ENCODE measurements around the gene ANKRD44.

Gene ANKRD44

DNA sequence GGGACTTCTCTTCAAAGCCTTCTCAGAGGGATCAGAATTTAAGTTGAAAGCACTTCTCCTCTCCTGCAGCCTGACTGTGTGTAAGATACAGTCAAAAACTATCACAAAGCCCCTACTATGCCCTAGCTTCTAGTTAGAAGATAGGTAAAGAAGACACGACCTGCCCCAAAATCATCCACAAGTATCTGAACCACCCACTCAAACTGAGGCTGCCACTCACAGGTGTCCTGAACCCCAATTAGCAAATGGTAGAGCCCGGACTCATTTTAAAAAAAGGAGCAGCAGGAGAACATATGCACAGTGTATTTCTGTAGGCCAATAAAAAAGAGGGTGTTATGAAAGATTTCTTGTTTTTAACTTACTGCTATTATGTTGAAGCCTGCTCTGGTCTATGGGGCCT is 74.4 kb downstream of the ANKRD44 start:
- no peak for DNase-seq

- DNase-seq, result no peak
Measured at GRCh38 chr2:197235711-197236110, 74.9 kb downstream of the ANKRD44 start.

- DNase-seq, result no peak
Measured at GRCh38 chr2:197234671-197235191, 75.8 kb downstream of the ANKRD44 start.

GRCh38 chr2:197233473-197233872 is 77.1 kb downstream of the ANKRD44 start:
- no peak for DNase-seq

DNA sequence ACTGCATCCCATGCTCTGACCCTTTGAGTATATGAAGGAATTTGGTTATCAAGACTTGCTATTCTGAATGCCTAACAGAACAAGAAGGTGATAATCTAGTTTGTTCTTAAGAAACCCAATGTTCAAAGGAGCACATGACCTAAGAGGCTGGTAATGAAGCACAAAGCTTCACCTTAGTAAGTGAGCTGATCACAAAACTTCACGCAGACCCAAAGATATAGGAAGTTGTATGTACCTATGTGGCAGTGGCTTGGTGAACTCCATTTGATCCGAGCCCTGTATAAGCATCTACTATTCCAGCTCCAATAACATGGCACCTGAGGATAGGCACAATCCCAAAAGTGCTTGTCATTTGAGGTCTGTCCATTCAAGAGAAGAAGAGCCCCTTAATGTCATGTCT is 78.6 kb downstream of the ANKRD44 start:
- no peak for DNase-seq

DNA sequence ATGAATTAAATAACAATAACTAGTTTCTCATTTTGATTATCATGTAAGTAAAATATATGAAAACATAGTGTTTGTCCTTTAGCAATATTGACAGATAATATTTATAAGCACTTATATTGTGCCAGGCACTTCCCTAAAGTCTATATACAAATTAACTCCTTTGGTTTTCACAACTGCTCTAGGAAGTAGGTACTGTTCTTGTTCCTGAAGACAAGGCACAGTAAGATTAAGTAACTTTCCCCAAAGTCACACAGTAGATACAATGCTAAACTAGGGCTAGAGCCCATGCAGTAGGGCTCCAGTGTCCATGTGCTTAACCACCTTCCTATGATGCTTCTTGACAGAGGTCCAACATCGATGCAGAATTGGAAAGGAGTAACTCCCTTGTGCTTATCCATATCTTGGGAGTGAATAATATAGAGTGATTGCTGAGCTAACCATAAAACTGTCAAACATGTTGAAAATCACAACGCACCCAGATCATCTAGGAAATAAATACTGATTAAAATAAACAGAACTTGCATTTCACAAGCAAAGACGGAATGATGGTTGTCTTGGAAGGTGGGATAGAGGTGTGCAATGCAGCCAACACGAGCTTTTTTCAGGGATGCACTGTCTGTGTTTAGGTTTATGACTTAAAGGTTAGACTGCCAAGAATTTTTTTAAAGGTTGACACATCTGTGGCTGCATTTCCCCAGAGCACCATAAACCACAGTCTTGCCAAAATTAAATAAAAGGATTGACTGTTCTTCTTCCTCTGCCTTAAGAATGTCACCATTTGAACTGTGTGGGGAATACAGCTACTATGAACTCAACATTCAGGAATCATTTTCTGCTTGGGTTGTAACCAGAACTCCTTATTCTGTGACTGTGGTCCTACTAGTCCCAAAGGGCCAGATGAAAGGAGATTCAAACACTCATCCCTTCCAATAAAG is 80.8 kb downstream of the ANKRD44 start:
- no peak for DNase-seq

- no peak for DNase-seq
Measured at GRCh38 chr2:197223451-197223850, 87.1 kb downstream of the ANKRD44 start.

- DNase-seq, result no peak
Measured at GRCh38 chr2:197219636-197220035, 90.9 kb downstream of the ANKRD44 start.

DNA sequence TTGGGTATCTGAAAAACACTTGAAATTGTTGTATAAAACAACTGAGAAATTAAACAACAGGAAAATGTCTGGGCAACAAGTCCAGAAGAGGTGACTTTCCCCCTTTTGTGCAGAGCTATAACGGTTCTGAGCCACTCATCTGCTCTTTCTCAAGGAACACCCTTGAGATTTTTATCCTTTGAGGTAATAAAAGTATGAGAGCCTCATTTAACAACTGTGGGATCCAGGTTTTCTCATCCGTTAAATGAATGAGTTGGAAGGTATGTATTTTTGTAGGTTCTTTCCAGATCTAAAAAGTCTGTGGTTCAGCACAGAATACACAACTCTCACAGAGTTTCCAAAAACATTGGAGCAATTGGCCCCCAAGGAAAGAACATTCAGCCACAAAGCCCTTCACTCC is 93.0 kb downstream of the ANKRD44 start:
- no peak for DNase-seq

DNA sequence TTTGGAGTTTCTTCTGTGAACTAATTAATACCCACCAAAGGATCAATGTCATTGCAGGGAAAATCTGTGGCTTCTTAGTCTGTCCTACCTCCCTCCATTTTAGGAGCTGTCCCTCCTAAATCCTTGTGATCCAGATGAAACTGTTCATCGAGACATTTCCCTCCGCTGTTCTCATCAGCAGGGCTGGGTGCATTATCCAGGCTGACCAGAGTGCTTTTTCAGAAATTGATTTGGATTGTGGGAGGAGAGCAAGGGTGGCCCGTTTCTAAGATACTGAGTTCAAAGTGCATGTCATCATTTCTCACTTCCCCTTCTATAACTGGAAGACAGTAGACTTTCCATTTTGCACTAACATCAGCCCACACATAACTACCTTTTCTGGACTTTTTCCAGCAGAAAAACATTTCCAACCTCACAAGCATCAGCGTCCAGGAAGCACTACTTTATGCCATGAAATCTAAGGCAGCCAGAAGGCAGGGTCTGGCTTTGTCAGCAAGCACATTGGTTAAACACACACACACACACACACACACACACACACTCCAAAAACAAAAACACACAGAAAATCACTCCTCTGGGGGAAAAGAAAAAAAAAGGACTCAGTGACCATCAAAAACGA is 94.1 kb downstream of the ANKRD44 start:
- DNase-seq, result peak; percentile 53

GRCh38 chr2:197215748-197216360 is 94.7 kb downstream of the ANKRD44 start:
- peak; percentile 55 for DNase-seq

- peak; percentile 48 for DNase-seq
Measured at GRCh38 chr2:197212344-197213262, 98.0 kb downstream of the ANKRD44 start.

GRCh38 chr2:197211881-197212342 is 98.7 kb downstream of the ANKRD44 start:
- peak; percentile 54 for DNase-seq

- DNase-seq, result no peak
Measured at GRCh38 chr2:197210430-197210829, 100.2 kb downstream of the ANKRD44 start.

DNA sequence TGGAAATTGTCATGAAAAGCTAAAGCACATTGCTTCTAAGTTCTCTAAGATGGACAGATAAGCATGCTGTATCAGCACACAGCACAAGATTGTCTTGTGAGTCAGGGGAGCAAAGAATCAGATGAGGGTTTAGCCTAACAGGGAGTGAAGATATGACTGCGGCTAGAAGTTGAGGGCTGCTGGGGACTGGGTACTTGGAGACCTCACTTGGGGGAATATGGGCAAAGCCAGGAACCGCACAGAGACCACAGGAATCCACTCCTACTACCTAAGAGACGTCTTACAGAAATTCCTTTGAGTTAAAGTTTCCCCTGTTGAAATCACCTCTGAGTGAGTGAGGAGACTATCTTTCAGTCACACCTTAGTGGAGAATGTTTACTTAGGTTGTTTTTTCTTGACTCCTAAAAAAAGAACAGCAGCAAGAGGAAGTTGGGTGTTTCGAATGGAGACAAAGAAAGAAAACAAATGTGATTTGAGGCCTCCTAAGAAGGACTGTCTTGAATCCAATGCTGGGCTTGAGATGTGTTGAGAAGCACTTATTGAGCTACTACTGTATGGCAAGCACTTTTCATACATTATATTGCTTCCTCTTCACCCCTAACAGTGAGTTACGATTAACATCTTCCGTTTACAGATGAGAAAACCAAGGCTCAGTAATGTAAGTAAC is 100.7 kb downstream of the ANKRD44 start:
- DNase-seq, result peak; percentile 81

GRCh38 chr2:197209246-197209645 is 101.3 kb downstream of the ANKRD44 start:
- DNase-seq, result no peak

- no peak for DNase-seq
Measured at GRCh38 chr2:197208841-197209240, 101.7 kb downstream of the ANKRD44 start.

DNA sequence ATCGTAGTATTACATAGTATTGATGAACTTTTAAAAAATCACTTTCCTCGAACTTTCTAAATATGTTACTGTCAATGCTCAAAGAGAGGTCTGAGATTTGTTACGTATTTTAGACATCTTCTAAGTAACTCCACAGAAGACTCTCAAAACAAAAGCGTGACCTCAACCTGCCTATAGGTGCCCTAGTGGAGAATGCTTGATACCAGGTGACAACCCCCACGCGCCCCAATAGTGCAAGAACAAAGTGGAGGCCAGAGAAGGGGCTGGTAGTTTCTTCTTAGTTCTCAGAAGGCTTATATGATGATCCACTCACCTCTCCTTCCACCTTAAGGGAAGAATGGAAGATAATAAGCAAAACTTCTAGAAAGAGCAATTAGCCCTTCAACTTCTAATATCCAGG is 102.6 kb downstream of the ANKRD44 start:
- DNase-seq, result no peak

DNA sequence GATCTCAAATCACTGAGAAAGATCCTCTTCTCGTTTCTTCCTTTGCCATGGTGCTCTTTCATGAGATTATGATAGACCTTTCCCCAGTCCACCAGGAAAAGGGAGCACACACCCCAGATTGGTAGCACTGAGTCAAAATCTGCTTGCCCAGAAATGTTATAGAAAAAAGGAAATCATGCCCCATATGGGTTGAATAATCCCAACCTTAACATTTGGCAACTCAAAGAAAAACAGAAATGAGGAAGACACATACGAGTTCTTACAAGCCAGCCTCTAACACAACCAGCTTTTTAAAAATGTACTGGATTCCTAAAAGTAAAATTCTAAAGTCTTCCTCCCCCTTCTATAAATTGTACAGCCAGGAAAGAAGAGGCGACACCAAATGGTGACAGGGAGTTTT is 103.0 kb downstream of the ANKRD44 start:
- DNase-seq, result no peak

DNA sequence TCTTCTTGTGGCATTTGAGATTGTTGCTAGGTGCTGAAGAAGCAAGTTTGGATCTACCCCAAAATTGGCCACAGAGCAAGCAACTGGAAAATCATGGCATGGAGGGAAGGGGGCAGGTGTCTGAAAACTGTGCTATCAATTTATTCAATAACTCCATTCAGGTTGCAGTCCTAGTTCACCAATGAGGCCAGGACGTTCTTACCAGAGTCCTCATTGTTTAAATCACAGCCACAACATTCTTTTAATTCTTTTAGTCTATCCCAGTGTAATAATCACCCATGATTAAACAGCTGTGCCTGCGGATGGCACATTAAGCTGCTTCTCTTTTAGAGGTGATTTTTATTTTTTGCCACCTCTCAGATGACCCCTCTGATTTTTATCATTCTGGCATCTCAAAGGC is 103.5 kb downstream of the ANKRD44 start:
- DNase-seq, result no peak

DNA sequence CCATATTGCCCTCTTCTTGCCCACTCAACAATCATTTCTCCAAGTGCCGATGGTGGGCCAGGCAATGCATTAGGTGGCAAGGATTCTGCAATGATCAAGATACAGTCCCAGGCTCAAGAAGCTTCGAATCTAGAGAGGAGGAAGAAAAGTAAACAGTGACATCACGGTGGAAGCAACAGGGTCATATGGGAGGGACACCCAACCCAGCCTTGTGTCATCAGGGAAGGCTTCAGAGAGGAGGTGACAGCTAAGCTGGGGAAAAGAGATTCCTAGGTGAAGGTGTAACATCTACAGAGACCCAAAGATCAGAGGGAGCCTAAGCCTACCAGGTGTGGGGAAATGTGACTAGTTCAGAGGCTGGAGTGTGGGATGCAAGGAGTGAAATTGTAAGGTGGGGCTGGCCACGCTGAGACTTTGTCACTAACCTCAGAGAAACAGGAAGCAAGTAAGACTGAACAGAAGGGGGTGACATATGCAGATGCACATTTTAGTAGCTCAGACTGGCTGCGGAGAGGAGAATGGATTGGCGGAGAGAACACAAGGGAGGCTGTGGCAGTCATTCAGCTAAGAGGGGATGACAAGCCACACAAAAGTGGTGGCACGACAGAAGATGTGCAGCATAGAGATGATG is 104.9 kb downstream of the ANKRD44 start:
- DNase-seq, result peak; percentile 73
